HAP-1 (cell line): ENCODE results near the gene IPP.
"Not testable (repeated sequence)": the region's sequence is repeated elsewhere in the genome, so short reads cannot be mapped to it uniquely, and the experiment has no call there.

Experiments
- DNase-seq, 2 experiments: peaks; one replicate each; pipeline ENCODE4 v3.0.0-alpha.2; 2016 to 2020; ENCODE audit warnings: low spot score in 2 of 2
- H3K27me3 ChIP-seq: fragments of 250-450 bp; sonication (Bioruptor Pico); 2 replicates; pipeline ENCODE4 v1.5.1; 2020; ENCODE audit warnings: low read depth, mild to moderate bottlenecking, moderate library complexity
- H3K36me3 ChIP-seq: fragments of 250-450 bp; sonication (Bioruptor Pico); replicated peaks from 2 replicates; pipeline ENCODE4 v1.5.1; 2020; ENCODE audit warnings: mild to moderate bottlenecking
- H3K4me1 ChIP-seq: fragments of 250-450 bp; sonication (Bioruptor Pico); 2 replicates; pipeline ENCODE4 v1.5.1; 2020; ENCODE audit warnings: mild to moderate bottlenecking
- H3K4me3 ChIP-seq: fragments of 250-450 bp; sonication (Bioruptor Pico); 2 replicates; pipeline ENCODE4 v1.5.1; 2020; ENCODE audit warnings: mild to moderate bottlenecking, moderate library complexity
- H3K9me3 ChIP-seq: fragments of 250-450 bp; sonication (Bioruptor Pico); 2 replicates; pipeline ENCODE4 v1.5.1; 2020; ENCODE audit warnings: mild to moderate bottlenecking, moderate library complexity
- in situ Hi-C: fragments of 300-500 bp; cut with MboI; formaldehyde crosslinking; loops from 3 replicates; pipeline ENCODE4 v1.14.3; 2020; ENCODE audit warnings: low sequenced_read_pairs, inconsistent platforms, mixed read lengths

Gene IPP

DNA sequence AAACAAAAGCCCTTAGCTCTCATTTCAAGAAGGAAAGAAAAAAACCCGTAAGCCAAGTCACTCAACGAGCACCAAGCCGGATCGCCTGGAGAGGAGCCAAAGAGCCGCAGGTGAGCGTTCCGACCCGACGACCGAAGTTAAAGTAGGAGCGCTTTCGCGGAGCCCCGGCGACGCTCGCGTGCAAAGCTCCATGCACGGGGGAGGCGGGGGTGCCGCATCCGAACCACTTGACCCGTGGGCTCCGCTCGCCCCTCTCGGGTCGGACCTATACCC is 64.5 kb downstream of the IPP start:
- no peaks in the 10 kb centered on the region for H3K9me3 ChIP-seq
- H3K27me3 ChIP-seq, result no peaks in the 10 kb centered on the region
- H3K36me3 ChIP-seq, result peaks cover 8% of the 10 kb centered on the region; the same call in 1 of the 2 replicates
- peak overlapping the region; percentile 97 for H3K4me3 ChIP-seq
- H3K4me1 ChIP-seq, result peaks cover 27% of the 10 kb centered on the region
- peak; percentile 27 to 65 for DNase-seq
- in situ Hi-C loops, result no loop called here

DNA sequence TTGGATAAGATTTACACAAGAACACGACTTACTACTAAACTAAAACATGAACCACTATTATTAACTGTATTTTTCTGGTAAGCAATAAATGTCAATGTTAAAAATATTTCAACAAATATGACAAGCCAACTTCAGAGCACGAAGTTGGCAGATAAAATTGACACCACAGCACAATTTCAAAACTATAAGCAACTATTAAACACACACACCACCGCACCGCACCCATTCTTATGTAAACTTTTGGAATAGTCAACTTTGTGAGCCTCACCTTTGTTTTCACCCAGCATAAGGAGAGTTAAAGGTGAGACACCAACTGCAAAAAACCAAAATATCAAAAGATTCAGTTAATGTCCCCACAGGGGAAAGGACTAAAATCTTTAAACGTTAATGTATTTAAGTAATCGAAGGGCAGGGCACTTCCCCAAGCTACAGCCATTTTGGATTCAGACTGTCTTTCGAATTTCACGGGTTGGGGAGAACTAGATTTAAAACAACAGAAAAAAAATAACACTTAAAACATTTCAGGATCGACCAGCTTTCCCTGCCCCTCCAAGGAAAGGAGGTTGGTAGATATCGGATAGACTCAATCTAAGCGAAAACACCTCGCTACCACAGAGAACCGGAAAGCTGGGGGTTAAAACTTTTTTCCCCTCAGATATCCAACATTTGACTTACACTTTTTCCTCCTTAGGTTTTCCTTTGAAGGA is 65.0 kb downstream of the IPP start:
- no peaks in the 10 kb centered on the region for H3K27me3 ChIP-seq
- H3K9me3 ChIP-seq, result no peaks in the 10 kb centered on the region
- H3K4me3 ChIP-seq, result peak overlapping the region; percentile 97
- peak in 1 of 2 experiments; percentile 21 for DNase-seq
- peaks cover 8% of the 10 kb centered on the region; the same call in 1 of the 2 replicates for H3K36me3 ChIP-seq
- peaks cover 29% of the 10 kb centered on the region for H3K4me1 ChIP-seq
- in situ Hi-C loops, result no loop called here

DNA sequence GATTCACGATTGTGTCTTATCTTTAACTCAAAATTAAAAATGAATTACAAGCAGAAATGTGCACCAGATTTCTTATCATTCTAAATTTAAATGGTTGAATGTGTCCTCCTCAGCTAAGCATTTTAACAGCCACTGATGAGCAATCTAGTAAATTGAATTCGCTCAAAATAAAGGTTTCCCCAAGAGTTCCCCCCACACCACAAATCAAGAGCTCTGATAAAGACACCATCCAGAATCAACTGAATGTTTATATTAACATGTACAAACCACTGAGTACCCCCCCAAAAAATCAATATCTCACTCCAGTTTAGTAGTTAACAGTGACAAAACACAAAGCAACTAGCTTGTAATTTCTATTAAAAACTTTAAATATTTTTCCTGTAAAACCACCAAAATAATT is 66.1 kb downstream of the IPP start:
- no peaks in the 10 kb centered on the region for H3K27me3 ChIP-seq
- H3K9me3 ChIP-seq, result no peaks in the 10 kb centered on the region
- in situ Hi-C loops, result no loop called here
- peaks cover 8% of the 10 kb centered on the region; the same call in 1 of the 2 replicates for H3K36me3 ChIP-seq
- peaks cover 32% of the 10 kb centered on the region for H3K4me1 ChIP-seq
- peak overlapping the region; percentile 97 for H3K4me3 ChIP-seq
- DNase-seq, result no peak

DNA sequence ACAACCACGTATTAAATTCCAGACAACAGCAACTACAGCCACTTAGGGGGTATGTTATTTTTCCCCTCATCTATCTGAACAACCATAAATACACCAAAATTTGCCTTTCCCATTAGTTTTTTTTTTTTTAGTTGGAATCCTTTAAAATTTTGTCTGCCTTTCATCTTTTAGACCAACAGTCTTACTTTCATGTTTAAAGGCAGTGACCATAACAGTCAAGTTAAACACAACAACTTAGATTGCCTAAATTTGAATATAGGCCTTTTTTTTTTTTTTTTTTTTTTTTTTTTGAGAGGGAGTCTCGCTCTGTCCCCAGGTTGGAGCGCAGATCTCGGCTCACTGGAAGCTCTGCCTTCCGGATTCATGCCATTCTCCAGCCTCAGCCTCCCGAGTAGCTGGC is 67.5 kb downstream of the IPP start:
- no peak overlapping the region for H3K4me3 ChIP-seq
- no peaks in the 10 kb centered on the region for H3K27me3 ChIP-seq
- H3K36me3 ChIP-seq, result peaks cover 8% of the 10 kb centered on the region; the same call in 1 of the 2 replicates
- in situ Hi-C loops, result no loop called here
- H3K9me3 ChIP-seq, result no peaks in the 10 kb centered on the region
- peaks cover 47% of the 10 kb centered on the region for H3K4me1 ChIP-seq
- DNase-seq, result no peak

DNA sequence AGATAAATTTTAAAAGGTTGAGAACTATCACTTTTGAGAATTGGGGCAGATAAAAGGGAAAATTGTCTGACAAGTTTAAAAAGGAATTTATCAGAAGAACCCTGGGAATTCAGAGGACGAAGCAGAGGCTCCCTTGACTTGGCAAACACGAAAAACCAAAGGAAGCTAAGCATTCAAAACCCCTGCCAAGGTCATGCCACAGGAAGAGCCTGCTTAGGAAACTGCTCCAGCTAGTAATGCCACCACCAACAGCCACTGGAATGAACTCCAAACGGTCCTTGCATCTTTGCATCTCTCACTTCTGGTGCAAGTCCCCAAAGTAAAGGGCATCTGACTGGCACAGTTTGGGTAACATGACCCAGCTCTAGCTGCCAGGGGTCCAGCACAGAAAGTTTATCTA is 71.3 kb downstream of the IPP start:
- in situ Hi-C loops, result no loop called here
- no peaks in the 10 kb centered on the region for H3K9me3 ChIP-seq
- peaks cover 4% of the 10 kb centered on the region for H3K36me3 ChIP-seq
- DNase-seq, result no peak
- peaks cover 42% of the 10 kb centered on the region for H3K4me1 ChIP-seq
- no peaks in the 10 kb centered on the region for H3K27me3 ChIP-seq
- no peak overlapping the region for H3K4me3 ChIP-seq

DNA sequence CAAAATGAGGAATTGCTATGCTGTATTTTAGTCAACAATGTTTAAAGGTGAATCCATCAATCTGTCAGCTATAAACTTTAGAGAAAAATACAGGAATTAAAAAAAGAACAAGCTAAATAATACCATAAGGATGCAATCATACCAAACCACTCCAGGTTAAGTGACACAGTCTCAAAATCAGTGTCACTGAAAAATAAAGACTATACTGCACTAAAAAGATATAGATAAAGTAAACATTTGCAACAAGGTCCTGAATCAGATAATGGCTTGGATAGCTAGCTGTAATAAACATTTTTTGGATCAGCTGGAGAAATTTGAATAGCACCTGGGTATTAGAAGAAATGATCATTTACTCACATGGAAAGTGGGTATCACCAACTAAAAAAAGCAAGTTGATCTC is 72.0 kb downstream of the IPP start:
- Histone ChIP-seq H3K27me3 (no peaks in the 10 kb centered on the region), H3K4me3 (no peak overlapping the region), H3K36me3 (peaks cover 4% of the 10 kb centered on the region), H3K4me1 (peaks cover 44% of the 10 kb centered on the region), H3K9me3 (no peaks in the 10 kb centered on the region)
- in situ Hi-C loops, result no loop called here
- DNase-seq, result peak in 1 of 2 experiments; percentile 26

DNA sequence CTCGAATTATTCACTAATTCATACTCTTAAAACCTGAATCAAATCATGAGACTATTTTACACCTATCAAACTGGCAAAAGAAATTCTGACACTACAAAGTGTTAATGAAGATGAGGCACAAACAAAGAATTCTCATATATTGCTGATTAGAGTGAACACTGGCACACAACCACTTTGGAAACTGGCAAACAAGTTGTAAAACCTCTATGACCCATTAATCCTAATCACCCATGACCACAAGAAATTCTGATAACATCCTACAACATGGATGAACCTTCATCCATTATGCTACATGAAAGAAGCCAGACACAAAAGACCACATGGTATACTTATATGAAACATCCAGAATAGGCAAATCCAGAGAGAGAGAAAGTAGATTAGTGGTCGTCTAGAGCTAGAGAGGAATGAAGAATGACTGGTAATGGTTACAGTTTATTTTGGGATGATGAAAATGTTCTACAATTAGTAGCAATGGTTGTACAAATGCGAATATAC is 72.7 kb downstream of the IPP start:
- Histone ChIP-seq H3K27me3 (no peaks in the 10 kb centered on the region), H3K4me3 (no peak overlapping the region), H3K36me3 (peaks cover 4% of the 10 kb centered on the region), H3K4me1 (peaks cover 44% of the 10 kb centered on the region), H3K9me3 (no peaks in the 10 kb centered on the region)
- DNase-seq, result peak in 1 of 2 experiments; percentile 3
- in situ Hi-C loops, result no loop called here

DNA sequence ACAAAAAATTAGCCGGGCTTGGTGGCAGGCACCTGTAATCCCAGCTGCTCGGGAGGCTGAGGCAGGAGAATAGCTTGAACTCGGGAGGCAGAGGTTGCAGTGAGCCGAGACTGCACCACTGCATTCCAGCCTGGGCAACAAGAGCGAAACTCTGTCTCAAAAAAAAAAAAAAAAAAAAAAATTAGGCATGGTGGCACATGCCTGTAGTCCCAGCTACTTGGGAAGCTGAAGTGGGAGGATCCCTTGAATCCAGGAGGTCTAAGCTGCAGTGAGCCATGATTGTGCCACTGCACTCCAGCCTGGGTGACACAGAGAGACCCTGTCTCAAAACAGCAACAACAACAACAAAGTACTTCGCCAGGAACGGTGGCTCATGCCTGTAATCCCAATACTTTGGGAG is 73.9 kb downstream of the IPP start:
- DNase-seq, H3K9me3 ChIP-seq, H3K27me3 ChIP-seq, in situ Hi-C loops, H3K4me3 ChIP-seq, H3K36me3 ChIP-seq: not testable (repeated sequence)
- H3K4me1 ChIP-seq, result peaks cover 35% of the 10 kb centered on the region

DNA sequence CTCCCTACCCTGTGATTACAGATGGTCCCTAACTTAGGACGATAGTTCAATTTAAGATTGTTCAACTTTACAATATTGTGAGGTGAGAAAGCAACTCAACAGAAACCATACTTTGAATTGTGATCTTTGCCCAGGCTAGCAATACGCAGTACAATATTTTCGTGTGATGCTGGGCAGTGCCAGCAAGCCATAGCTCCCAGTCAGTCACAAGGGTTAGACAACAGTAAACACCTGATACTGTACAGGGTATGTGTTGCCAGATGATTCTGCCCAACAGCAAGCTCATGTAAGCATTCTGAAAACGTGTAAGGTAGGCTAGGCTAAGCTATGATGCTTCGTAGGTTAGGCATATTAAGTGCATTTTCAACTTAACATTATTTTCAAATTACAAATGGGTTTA is 76.0 kb downstream of the IPP start:
- H3K36me3 ChIP-seq, result no peaks in the 10 kb centered on the region; the same call in 1 of the 2 replicates
- DNase-seq, result no peak
- in situ Hi-C loops, result loop anchor here (25.0 kb wide), 1 partner anchor 213 kb away; no protein-coding TSS in a partner anchor

DNA sequence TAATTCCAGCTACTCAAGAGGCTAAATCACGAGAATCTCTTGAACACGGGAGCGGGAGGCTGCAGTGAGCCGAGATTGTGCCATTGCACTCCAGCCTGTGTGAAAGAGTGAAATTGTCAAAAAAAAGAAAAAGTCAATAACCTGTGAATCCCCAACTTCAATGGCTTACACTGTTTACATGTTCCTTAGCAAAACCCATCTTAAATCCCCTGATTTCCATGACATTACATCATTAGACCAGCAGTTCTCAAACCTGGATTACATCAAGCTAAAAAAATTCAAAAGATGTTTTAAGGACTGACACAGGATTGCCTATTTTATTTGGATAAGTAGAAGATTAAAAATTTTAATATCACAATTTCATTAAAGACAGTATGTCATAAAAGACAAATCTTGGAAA is 76.5 kb downstream of the IPP start:
- H3K27me3 ChIP-seq, result no peaks in the 10 kb centered on the region
- no peak overlapping the region for H3K4me3 ChIP-seq
- H3K4me1 ChIP-seq, result peaks cover 20% of the 10 kb centered on the region
- DNase-seq, result no peak
- no peaks in the 10 kb centered on the region; the same call in 1 of the 2 replicates for H3K36me3 ChIP-seq
- in situ Hi-C loops, result loop anchor here (25.0 kb wide), 1 partner anchor 213 kb away; no protein-coding TSS in a partner anchor
- H3K9me3 ChIP-seq, result no peaks in the 10 kb centered on the region

More for the DNA sequence above, 76.0 kb downstream of the IPP start:
- no peaks in the 10 kb centered on the region for H3K9me3 ChIP-seq
- no peaks in the 10 kb centered on the region for H3K27me3 ChIP-seq
- no peak overlapping the region for H3K4me3 ChIP-seq
- H3K4me1 ChIP-seq, result peaks cover 25% of the 10 kb centered on the region

DNA sequence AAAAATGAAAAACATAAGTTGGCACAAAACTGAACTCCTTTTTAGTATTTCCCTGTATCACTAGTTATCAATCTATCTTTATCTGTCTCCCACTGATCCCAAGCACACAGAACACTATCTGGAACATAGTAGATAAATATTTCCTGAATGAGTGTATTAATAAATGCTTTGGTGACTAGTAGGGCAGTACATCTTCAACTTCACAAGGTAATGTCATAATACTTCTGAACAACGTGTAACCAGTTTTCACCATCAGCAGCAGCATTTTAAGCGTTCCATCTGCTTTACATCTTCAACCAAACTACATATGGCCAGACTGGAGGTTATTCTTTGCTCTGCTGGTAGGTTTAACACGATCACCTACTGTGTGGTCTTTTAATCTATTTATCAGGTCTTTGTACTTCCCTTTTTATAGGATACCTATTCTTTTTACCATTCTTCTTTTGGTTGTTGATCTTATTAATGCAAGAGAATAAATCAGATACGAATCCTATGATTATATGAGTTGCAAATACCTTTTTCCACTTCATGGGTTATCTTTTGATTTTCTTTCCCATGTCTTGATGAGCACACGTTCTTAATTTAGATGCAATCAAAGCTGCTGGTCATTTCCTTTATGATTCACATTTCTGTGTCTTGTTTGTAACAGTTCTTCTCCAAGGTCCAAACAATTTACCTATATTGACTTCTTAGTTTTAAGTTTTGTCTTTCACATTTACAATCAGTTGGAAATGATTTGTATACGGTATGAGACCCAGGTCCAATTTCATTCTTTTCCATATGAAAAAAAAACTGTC is 80.4 kb downstream of the IPP start:
- Histone ChIP-seq H3K36me3 (no peaks in the 10 kb centered on the region; the same call in 1 of the 2 replicates), H3K4me1 (peaks cover 5% of the 10 kb centered on the region)
- in situ Hi-C loops, result loop anchor here (25.0 kb wide), 1 partner anchor 217 kb away; no protein-coding TSS in a partner anchor

DNA sequence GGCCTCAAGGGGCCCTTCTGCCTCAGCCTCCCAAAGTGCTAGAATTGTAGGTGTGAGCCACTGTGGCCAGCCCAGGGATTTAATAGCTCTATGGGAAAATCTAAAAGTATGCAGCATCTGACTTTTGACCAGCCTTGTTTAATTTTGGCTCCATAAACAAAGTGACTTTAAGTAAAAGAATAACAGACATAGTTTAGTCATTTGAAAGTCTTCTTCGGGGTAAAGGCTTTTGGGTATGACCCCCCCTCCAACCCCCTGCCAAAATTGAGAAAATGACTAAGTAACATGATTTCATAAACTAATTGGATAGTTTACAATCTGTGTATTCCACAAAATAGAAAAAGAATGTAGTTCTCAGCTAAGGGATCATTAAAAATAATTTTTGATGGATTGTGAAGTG is 81.1 kb downstream of the IPP start:
- Histone ChIP-seq H3K4me1 (peaks cover 5% of the 10 kb centered on the region), H3K36me3 (no peaks in the 10 kb centered on the region; the same call in 1 of the 2 replicates), H3K27me3 (no peaks in the 10 kb centered on the region), H3K9me3 (no peaks in the 10 kb centered on the region), H3K4me3 (no peak overlapping the region)
- in situ Hi-C loops, result loop anchor here (25.0 kb wide), 1 partner anchor 218 kb away; no protein-coding TSS in a partner anchor
- DNase-seq, result no peak

More for the DNA sequence above, 80.4 kb downstream of the IPP start:
- no peak for DNase-seq
- H3K27me3 ChIP-seq, result no peaks in the 10 kb centered on the region
- H3K9me3 ChIP-seq, result no peaks in the 10 kb centered on the region
- no peak overlapping the region for H3K4me3 ChIP-seq

DNA sequence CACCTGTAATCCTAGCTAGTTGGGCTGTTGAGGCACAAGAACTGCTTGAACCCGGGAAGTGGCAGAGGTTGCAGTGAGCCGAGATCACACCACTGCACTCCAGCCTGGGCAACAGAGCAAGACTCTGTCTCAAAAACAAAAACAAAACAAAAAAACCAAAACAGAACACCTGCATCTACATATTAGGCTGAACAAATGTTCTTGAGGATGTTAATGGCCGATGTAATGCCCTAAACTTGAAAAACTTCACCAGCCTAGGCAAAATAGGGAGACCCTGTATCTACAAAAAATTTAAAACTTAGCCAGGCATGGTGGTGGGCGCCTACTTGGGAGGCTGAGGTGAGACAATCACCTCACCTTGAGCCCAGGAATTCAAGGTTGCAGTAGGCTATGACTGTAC is 81.9 kb downstream of the IPP start:
- in situ Hi-C loops, result loop anchor here (25.0 kb wide), 1 partner anchor 219 kb away; no protein-coding TSS in a partner anchor
- no peaks in the 10 kb centered on the region for H3K27me3 ChIP-seq
- no peaks in the 10 kb centered on the region for H3K9me3 ChIP-seq
- no peak overlapping the region for H3K4me3 ChIP-seq
- no peaks in the 10 kb centered on the region; the same call in 1 of the 2 replicates for H3K36me3 ChIP-seq
- DNase-seq, result no peak
- no peaks in the 10 kb centered on the region; the same call in 1 of the 2 replicates for H3K4me1 ChIP-seq
